Sigmoid colon (tissue), 7 donors: Measurements from ENCODE around the gene PDE3B. TPM values are rescaled to one million over a fixed set of nuclear protein-coding genes. Genes with fewer than 3 reads are reported as not detected.
A peak's percentile ranks its signal among the peaks of the same experiment; 100 is the strongest.
"Not testable (repeated sequence)": the region's sequence is repeated elsewhere in the genome, so short reads cannot be mapped to it uniquely, and the experiment has no call there.

Experiments
- DNase-seq: peaks from one replicate; pipeline ENCODE4 v3.0.0-alpha.2; 2019
- H3K27ac ChIP-seq, 4 donors: fragments of 200-600 bp; sonication (generic); one replicate each; pipeline ENCODE4 v1.5.1; 2016 to 2019; ENCODE audit warnings: mild to moderate bottlenecking in 1 of 4
- H3K27me3 ChIP-seq, 3 donors: fragments of 200-600 bp; sonication (generic); one replicate each; pipeline ENCODE4 v1.5.1; 2019; ENCODE audit warnings: mild to moderate bottlenecking in 1 of 3
- H3K36me3 ChIP-seq, 4 donors: fragments of 200-600 bp; sonication (generic); one replicate each; pipeline ENCODE4 v1.5.1; 2016 to 2019
- H3K4me1 ChIP-seq, 4 donors: fragments of 200-600 bp; sonication (generic); one replicate each; pipeline ENCODE4 v1.5.1; 2017 to 2019
- H3K4me3 ChIP-seq, 4 donors: fragments of 200-600 bp; sonication (generic); one replicate each; pipeline ENCODE4 v1.5.1; 2017 to 2019; ENCODE audit warnings: mild to moderate bottlenecking in 2 of 4, moderate library complexity in 1 of 4
- H3K9me3 ChIP-seq, 4 donors: fragments of 200-600 bp in 3 of 4; sonication (generic) in 3 of 4; one replicate each; pipeline versions ENCODE4 v1.5.1 to v1.6.1; 2013 to 2019
- EP300 ChIP-seq, 4 donors: sonication (generic); formaldehyde crosslinking; IDR thresholded peaks; one replicate each; pipeline ENCODE4 v1.6.1; 2017; ENCODE audit warnings: antibody characterized with exemption in 4 of 4
- POLR2A ChIP-seq, 2 donors: fragments of 450-650 bp; IDR thresholded peaks; one replicate each; pipeline ENCODE4 v1.6.1; 2016; ENCODE audit warnings: antibody characterized with exemption in 2 of 2, mild to moderate bottlenecking in 2 of 2, moderate library complexity in 2 of 2
- POLR2AphosphoS5 ChIP-seq, 4 donors: sonication (generic); formaldehyde crosslinking; IDR thresholded peaks; one replicate each; pipeline ENCODE4 v1.6.1; 2017; ENCODE audit warnings: antibody characterized with exemption in 4 of 4
- WGBS, 2 donors: extraction: QIAGEN DNeasy Blood & Tissue Kit; methylation state at CpG; one replicate each; pipeline ENCODE4 v1.1.7; 2013; 5-methylcytosine and 5-hydroxymethylcytosine counted together
- intact Hi-C: fragments of 100-400 bp; cut with DNase I; formaldehyde crosslinking; loops from one replicate; pipeline ENCODE4 v1.15.1; 2023
- polyA plus RNA-seq, 3 donors: library from polyadenylated mRNA; stranded (reverse); fragments of 200-250 nt; gene quantifications; one replicate each; pipeline ENCODE4 v1.2.3, GENCODE V29; 2013
- total RNA-seq, 4 donors: library from RNA; depleted of rRNA; stranded (reverse); fragments of >200 nt; gene quantifications; one replicate each; pipeline ENCODE4 v1.1.0, GENCODE V29; 2016
- TF ChIP-seq, protein P1 (sequence below), 4 experiments: fragments of 450-650 bp in 3 of 4; fragments of 200-600 bp in 1 of 4; IDR thresholded peaks; one replicate each; pipeline ENCODE4 v1.5.1; 2016 to 2019; ENCODE audit warnings: antibody characterized with exemption in 4 of 4, mild to moderate bottlenecking in 3 of 4, moderate library complexity in 2 of 4
- donor health status: healthy with polysubstance abuse.
- donor health status: Bipolar disorder and iron deficiency.
- donor health status: healthy.

The PDE3B gene
- total and polyA plus RNA-seq, 7 donors = 1.2 to 132 (median 78.3) TPM

DNA sequence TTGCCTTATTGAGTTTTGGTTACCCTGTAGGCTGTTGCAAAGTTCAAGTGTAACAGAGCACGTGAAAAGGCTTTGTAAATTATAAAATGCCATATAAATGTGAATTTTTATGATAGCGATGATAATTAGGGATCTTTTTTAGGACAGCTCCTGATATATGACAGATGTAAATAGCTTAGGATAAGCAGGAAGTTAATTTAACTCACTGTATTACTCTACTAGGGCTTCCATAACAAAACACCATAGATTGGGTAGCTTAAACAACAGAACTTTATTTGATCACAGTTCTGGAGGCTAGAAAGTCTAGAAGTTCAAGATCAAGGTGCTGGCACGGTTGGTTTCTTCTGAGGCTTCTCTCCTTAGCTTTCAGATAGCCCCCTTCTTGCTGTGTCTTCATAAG lies 17.0 kb upstream of the PDE3B start:
- Histone ChIP-seq H3K4me3 (no peak overlapping the region), H3K27me3 (no peaks in the 10 kb centered on the region), H3K36me3 (no peaks in the 10 kb centered on the region), H3K9me3 (no peaks in the 10 kb centered on the region), H3K4me1 (peaks cover 0 to 26% (median 14%) of the 10 kb centered on the region in 4 donors), H3K27ac (peak overlapping the region in 2 of 4 donors; percentile 51 to 58)
- WGBS, 2 donors = 34 to 66% methylated on average over 3 of the region's 3 CpGs
- no peak for TF ChIP-seq POLR2AphosphoS5 (IDR thresholded peaks at IDR 0.05)
- no peak for TF ChIP-seq POLR2A (IDR thresholded peaks at IDR 0.05)
- TF ChIP-seq, protein P1, sequence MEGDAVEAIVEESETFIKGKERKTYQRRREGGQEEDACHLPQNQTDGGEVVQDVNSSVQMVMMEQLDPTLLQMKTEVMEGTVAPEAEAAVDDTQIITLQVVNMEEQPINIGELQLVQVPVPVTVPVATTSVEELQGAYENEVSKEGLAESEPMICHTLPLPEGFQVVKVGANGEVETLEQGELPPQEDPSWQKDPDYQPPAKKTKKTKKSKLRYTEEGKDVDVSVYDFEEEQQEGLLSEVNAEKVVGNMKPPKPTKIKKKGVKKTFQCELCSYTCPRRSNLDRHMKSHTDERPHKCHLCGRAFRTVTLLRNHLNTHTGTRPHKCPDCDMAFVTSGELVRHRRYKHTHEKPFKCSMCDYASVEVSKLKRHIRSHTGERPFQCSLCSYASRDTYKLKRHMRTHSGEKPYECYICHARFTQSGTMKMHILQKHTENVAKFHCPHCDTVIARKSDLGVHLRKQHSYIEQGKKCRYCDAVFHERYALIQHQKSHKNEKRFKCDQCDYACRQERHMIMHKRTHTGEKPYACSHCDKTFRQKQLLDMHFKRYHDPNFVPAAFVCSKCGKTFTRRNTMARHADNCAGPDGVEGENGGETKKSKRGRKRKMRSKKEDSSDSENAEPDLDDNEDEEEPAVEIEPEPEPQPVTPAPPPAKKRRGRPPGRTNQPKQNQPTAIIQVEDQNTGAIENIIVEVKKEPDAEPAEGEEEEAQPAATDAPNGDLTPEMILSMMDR (IDR thresholded peaks at IDR 0.05) = no peak
- no peak for TF ChIP-seq EP300 (IDR thresholded peaks at IDR 0.05)
- DNase-seq = no peak
- intact Hi-C loops = no loop called here

GRCh38 chr11:14633506-14634224 lies 9.9 kb upstream of the PDE3B start:
- peak overlapping the region in 2 of 4 donors; percentile 79 to 98 for H3K27ac ChIP-seq
- H3K9me3 ChIP-seq, H3K36me3 ChIP-seq, H3K4me3 ChIP-seq, intact Hi-C loops, DNase-seq, H3K27me3 ChIP-seq: not testable (repeated sequence)
- H3K4me1 ChIP-seq = peaks cover 0 to 45% (median 26%) of the 10 kb centered on the region in 4 donors
- WGBS, 2 donors = 24 to 75% methylated on average over 20 of the region's 26 CpGs

GRCh38 chr11:14634813-14635212 lies 8.8 kb upstream of the PDE3B start:
- WGBS, 2 donors = 3 to 21% methylated on average over 1 of the region's 1 CpG
- TF ChIP-seq POLR2AphosphoS5 (IDR thresholded peaks at IDR 0.05) = peak in 3 of 4 donors; percentile 35 to 58 (median 51)
- TF ChIP-seq, protein P1 (IDR thresholded peaks at IDR 0.05) = no peak
- peak in 1 of 4 donors; percentile 45 for TF ChIP-seq EP300 (IDR thresholded peaks at IDR 0.05)
- TF ChIP-seq POLR2A (IDR thresholded peaks at IDR 0.05) = no peak

DNA sequence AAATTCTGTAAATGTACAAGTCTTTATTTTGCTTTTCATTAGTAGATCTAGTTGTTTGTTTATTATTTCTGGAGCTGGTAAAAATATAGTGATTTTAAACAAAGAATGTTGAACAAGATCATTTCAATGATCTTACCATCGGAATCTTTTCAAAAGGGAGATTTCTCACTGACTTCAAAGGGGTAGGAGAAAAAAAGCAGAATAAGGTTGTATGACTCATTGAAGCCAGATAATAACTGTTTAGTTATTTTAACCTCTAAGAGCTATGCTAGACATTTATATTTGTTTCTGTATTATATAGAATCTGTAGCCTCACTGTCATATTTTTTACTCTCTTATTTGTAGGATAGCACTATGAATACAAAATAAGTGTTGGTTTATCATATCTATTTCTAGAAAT lies 8.1 kb upstream of the PDE3B start:
- Histone ChIP-seq H3K4me1 (peaks cover 0 to 64% (median 42%) of the 10 kb centered on the region in 4 donors), H3K27me3 (no peaks in the 10 kb centered on the region), H3K4me3 (no peak overlapping the region), H3K36me3 (no peaks in the 10 kb centered on the region), H3K9me3 (no peaks in the 10 kb centered on the region), H3K27ac (peak overlapping the region in 3 of 4 donors; percentile 28 to 98 (median 79))
- TF ChIP-seq, protein P1 (IDR thresholded peaks at IDR 0.05) = no peak
- no peak for TF ChIP-seq POLR2AphosphoS5 (IDR thresholded peaks at IDR 0.05)
- TF ChIP-seq POLR2A (IDR thresholded peaks at IDR 0.05) = no peak
- no peak for TF ChIP-seq EP300 (IDR thresholded peaks at IDR 0.05)
- intact Hi-C loops = no loop called here
- DNase-seq = no peak
- 67 to 74% methylated on average over 1 of the region's 1 CpG for WGBS, 2 donors

More at GRCh38 chr11:14634813-14635212, 8.8 kb upstream of the PDE3B start:
- Histone ChIP-seq H3K4me1 (peaks cover 0 to 57% (median 35%) of the 10 kb centered on the region in 4 donors), H3K27me3 (no peaks in the 10 kb centered on the region), H3K4me3 (no peak overlapping the region), H3K27ac (peak overlapping the region; percentile 19 to 98 (median 54)), H3K36me3 (no peaks in the 10 kb centered on the region), H3K9me3 (no peaks in the 10 kb centered on the region)
- intact Hi-C loops = no loop called here
- DNase-seq = no peak

- no peaks in the 10 kb centered on the region for H3K27me3 ChIP-seq
- H3K4me3 ChIP-seq = no peak overlapping the region
- peak overlapping the region in 3 of 4 donors; percentile 42 to 98 (median 79) for H3K27ac ChIP-seq
- H3K4me1 ChIP-seq = peaks cover 0 to 70% (median 47%) of the 10 kb centered on the region in 4 donors
- TF ChIP-seq POLR2A (IDR thresholded peaks at IDR 0.05) (no peak), EP300 (IDR thresholded peaks at IDR 0.05) (no peak), POLR2AphosphoS5 (IDR thresholded peaks at IDR 0.05) (no peak)
- TF ChIP-seq, protein P1 (IDR thresholded peaks at IDR 0.05) = no peak
- H3K9me3 ChIP-seq = no peaks in the 10 kb centered on the region
- no peaks in the 10 kb centered on the region for H3K36me3 ChIP-seq
- intact Hi-C loops = no loop called here
- WGBS, 2 donors = 31 to 58% methylated on average over 1 of the region's 1 CpG
- no peak for DNase-seq
Observed at GRCh38 chr11:14636119-14636518, 7.5 kb upstream of the PDE3B start.
